Breast epithelium (tissue), 3 donors: ENCODE results near the gene KCNJ12.

ENCODE experiments used
- POLR2A ChIP-seq: fragments of 450-650 bp; IDR thresholded peaks from one replicate; pipeline ENCODE4 v1.6.1; 2016; ENCODE audit warnings: antibody characterized with exemption, mild to moderate bottlenecking, moderate library complexity
- POLR2AphosphoS5 ChIP-seq, 3 donors: sonication (generic); formaldehyde crosslinking; IDR thresholded peaks; one replicate each; pipeline ENCODE4 v1.6.1; 2017; ENCODE audit warnings: antibody characterized with exemption in 3 of 3

DNA sequence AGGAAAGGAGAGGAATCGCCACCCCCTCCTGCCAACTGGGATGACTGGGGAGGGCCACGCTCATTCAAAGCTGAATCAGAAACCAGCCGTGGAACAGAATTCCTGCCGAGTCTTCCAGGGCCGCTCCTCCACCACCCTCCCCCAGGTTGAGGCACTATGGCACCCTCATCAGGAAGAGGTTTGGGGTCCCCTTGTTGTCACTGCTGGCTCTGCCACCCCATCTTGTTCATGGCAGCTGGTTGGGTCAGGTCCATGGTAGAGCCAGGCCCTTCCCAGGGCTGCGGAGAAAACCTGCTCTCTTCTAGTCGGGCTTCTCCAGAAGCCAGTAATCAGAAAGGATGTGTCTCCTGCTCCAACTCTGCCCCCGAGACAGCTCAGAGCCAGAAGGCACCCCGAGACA, 41.8 kb downstream of the KCNJ12 start:
- TF ChIP-seq POLR2A = no peak
- no peak for TF ChIP-seq POLR2AphosphoS5 (IDR thresholded peaks at IDR 0.05)
